Embryonic facial prominence (tissue), 1 donor: ENCODE data around the gene ZNF576.
"Not testable (repeated sequence)": the region's sequence is repeated elsewhere in the genome, so short reads cannot be mapped to it uniquely, and the experiment has no call there.

Source experiments
- DNase-seq: peaks from one replicate; pipeline ENCODE4 v3.0.0-alpha.2; 2016; ENCODE audit errors: extremely low spot score

ZNF576 gene, protein sequence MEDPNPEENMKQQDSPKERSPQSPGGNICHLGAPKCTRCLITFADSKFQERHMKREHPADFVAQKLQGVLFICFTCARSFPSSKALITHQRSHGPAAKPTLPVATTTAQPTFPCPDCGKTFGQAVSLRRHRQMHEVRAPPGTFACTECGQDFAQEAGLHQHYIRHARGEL

DNA sequence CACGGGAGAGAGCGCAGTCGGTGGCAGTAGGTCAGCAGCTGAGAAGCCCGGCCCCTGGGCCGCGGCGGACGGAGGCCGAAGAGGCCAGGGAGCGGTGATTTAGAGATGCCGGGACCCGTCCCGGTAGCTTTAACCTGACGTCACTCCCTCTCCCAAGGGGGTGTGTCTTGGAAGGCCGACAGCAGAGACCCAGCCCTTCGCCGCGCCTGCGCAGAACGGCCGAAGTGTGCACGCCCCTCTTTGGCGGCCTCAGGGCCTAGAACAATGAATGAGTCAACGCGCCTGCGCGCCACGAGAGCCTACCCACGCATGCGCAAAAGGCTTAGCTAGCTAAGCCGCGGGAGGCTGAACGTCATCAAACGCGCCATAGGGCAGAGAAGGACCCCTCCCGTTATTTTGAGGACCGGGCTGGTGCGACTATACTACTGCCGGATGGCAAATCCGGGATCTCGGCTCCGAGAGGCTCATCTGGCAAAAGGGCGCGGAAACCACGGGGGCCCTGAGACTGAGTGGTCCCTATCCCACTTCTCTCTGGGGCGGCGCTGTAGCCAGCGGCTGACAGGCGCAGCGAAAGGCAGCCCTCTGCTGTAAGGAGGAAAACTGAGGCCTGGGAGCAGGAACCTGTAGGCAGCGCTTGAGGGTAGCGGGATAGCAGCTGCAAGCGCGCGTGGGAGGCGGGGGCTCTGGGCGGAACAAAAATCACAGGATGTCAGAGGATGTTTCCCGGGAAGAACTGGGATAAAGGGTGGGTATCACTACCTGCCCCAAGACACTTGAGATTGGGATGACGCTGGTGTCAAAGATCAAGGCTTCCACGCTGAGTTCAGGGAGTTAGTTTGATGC is at the start of gene ZNF576, which contains the start of gene IRGQ:
ZNF576 (plus strand) TSS at position 597 of the 843 bp plus-strand sequence. CDS start 514 bp downstream, outside the sequence.
IRGQ (minus strand) TSS at position 136 of the 843 bp plus-strand sequence. CDS start 796 bp downstream, outside the sequence.
- DNase-seq, result peak; percentile 98

DNA sequence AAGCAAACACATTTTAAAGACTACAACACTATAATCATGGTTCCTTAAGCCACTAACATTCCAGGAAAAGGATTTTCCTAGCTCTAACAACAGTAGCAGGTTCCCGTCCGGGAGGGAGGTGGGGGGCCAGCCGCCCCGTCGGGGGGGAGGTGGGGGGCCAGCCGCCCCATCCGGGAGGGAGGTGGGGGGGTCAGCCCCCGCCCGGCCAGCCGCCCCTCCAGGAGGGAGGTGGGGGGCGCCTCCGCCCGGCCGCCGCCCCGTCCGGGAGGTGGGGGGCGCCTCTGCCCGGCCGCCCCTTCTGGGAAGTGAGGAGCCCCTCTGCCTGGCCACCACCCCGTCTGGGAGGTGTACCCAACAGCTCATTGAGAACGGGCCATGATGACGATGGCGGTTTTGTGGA is 48.5 kb upstream of the ZNF576 start:
- not testable (repeated sequence) for DNase-seq

DNA sequence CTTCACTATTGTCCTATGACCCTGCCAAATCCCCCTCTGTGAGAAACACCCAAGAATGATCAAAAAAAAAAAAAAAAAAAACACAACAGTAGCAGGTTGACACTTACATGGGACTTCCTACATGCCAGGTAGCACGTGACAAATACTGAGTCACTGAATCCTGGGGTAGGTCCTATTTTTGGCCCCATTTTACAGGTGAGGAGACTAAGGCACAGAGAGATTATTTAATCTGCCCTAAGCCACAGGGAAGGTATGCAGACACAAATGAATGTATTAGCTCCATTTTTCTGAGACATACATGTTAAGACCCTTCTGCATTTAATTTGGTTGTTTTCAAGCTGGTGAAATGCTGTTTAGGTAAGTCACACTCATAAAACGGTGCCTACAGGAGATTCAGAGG is 47.7 kb upstream of the ZNF576 start:
- no peak for DNase-seq

DNA sequence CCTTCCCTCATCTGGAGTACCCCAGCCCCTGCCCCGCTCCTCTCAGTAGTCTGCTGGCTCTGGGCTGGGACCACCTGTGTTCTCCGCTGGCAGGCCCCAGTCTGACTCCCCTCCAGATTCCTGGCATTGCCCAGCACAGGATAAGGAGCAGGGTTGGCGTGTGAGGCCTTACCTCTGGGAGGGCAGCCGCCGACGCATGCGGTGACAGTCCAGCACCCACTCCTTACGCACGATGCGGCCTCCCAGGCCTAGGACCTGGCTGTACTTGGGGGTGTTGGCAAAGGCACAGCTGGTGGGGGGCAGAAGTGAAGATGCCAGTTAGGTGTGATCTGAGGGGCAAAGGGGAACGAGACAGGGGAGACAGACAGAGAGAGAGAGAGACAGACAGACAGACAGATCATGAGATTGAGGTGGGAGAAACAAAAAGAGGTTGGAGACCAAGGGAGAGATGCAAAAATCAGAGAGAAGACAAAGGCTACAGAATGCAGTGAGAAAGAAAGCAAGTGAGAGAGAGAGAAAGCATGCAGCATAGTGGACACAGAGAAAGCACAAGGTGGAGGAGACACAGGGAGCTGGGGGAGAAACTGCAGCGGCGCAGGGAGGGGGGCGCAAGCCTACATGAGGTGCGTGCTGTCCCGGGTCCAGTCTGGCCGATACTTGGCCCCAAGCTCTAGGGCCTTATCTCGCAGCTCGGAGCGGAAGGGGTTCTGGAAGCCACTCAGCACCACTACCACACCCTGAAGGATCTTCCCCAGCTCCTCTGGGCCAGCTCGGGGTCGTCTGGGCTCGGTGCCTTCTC is 44.8 kb upstream of the ZNF576 start:
- no peak for DNase-seq

DNA sequence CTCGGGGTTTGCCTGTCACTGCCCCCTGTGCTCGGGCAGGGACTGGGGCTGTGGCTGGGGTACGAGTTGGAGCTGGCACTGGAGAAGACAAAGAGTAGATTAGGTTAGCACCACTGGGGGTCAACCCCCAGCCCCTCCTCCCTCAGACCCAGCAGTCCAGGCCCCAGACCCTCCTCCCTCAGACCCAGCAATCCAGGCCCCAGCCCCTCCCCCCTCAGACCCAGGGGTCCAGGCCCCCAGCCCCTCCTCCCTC is 44.3 kb upstream of the ZNF576 start:
- no peak for DNase-seq

DNA sequence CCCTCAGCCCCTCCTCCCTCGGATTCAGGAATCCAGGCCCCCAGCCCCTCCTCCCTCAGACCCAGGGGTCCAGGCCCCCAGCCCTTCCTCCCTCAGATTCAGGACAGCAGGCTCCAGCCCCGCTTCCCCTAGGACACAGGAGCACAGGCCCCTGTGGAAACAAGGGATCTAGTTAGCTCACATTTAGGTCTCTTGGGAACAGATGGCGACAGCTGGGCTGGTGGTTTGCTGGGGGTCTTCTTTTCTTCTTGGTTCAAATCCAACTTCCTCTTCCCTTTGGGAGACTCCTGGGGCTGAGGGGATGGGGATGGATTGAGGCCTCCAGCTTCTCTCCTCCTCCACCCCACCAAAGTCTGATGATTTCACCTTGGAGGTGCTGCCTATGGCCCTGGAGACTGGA is 43.8 kb upstream of the ZNF576 start:
- DNase-seq, result no peak

DNA sequence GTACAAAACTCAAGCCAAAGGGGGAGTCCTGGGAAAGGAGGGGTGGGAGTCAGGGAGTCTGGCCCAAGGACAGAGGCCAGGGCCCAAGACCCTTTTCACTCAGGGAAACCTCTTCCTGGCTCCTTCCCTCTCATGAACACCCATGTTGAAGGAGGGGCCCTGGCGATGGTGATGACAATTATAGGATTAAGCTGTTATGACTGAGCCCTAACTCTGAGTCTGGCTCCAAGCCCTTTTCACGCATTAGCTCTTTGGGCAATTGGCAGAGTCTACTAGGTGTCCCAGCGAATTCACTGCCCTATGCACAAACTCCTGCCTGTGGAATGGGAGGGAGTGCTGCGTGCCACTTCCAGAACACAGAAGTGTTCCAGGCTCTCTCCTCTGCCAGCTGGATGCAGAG is 42.7 kb upstream of the ZNF576 start:
- no peak for DNase-seq

DNA sequence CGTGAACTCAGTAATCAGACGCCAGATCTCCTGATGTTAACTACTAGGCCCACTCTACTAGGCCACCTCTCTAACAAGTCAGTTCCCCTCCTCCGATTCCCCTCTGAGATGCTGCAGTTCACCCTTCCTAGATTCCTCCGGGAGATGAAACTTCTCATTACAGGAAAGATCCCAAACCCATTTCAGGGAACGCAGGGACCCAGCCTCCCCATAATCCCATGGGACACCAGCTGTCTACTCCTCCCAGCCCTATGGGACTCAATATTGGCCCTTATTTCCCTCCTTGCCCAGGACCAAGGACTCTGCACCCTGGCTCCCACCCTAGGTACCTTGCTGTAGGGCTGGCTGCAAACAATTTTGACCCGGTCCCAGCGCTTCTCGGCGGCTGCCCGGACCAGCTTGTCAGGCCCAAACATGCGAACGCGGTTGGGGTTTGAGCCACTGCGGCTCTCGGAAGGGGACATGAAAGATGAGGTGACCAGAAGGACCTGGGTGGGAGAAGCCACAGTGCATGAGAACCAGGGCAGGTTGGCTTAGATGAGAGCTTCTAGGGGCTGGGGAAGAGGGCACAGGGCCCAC is 42.0 kb upstream of the ZNF576 start:
- DNase-seq, result no peak

DNA sequence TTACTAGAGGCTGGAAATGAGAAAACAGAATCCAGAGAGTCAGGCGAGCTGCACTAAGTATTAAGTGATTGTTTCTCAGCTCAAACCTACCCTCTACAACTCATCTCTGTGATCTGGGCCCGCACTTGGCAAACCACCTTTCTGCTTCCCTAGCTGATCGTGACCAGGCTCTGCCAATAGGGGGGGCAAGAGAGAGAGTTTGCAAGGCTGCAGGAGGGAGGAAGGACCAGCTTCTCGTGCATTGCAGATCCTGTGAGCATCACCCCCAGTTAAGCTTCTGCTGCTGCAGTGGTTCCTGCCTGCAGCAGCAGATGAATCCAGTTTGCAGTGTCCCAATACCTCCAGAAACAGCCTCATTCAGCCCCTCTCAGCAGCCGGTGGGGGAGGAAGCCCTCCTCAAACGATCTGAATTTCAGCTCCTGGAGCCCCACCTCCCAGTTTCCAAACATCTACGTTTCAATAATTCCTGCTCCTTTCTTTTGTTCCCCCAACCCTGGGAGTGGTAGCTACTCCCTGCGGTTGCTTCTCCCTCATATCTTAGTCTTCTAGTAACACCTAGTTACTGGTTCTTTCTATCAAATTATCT is 41.1 kb upstream of the ZNF576 start:
- DNase-seq, result no peak

DNA sequence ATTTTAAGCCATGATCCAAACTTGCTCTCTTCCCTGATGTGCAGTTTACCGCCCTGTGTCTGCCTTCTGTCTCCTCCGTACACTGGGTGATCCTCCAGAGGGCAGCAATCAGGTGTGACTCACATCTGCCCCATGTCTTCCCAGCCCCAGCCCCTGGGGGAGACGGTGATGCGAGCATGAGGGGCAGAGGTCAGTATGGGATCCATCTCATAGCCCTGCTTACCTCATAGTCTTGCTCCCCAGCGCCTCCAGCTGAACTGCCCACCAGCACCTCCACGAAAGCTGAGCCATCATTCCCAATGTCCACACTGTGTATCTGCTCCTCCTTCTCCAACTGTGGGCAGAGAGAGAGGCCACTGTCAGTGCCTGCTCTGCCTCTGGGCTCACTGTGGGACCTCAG is 35.7 kb upstream of the ZNF576 start:
- no peak for DNase-seq

DNA sequence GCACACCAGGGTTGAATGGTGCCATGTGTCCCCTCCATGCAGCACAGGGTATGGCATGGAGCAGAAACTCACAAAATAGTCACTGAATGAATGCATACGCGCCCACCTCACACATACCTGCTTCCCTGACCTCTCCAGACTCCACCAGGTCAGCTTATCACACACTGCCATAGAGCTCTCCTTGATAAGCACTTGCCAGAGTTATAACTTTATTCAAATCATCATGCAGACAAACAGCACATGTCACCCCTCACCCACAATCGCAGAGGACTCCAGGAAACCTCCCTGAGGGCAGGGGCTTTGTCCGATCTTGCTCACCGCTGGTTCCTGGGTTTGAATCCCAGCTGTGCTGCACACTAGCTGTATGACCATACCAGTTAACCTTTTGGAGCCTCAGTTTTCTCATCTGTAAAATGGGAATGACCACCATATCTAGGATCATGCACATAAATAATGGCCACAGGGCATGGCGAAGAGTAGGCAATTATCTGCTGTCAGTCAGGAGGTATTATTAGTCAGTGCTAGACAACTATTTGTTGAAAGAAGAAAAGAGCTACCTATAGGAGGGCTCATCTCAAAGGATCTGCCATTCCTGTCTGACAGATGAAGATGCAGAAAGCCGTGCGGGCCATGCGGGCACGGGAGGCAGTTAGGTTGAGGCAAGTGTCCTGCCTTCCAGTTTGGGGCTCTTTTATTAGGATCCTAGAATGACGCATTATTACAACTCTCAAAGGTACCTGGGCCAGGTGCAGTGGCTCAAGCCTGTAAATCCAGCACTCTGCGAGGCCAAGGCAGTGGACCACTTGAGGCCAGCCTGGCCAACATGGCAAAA is 35.0 kb upstream of the ZNF576 start:
- no peak for DNase-seq

DNA sequence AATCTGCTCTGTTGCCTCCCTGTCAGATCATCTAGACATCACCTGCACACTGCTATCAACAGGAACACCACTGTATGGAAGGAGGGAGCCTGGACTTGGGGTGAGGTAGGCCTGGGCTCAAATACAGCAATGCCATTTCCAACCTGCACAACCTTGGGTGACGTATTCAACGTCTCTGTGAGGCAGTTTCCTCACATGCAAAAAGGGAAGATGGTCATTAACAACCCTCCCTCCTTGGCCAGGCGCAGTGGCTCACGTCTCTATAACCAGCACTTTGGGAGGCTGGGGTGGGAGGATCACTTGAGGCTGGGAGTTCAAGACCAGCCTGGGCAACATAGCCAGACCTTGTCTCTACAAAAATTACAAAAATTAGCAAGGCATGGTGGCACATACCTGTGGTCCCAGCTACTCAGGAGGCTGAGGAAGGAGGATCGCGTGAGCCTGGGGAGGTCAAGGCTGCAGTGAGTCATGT is 34.1 kb upstream of the ZNF576 start:
- DNase-seq, result no peak

DNA sequence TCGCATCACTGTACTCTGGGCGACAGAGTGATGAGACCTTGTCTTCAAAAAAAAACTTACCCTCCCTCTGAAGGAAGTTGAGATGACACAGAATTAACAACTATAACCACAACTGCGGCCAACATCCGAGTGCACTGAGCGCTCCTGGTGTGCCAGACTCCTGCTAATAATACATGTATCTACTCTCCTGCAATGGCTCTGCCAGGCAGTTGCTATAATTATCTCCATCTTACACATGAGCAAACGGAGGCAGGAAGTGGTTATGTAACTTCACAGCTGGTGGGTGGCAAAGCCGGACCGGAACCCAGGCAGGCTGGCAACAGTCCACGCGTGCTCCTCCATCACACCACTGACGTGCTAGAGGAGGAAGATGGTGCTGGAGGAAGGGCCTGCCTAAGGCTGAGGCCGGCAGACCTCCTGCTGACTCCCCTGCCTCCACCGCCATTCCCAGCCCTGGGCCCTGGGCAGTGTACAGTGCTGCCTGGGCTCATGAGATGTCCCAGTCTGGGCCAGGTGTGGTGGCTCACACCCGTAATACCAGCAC is 33.6 kb upstream of the ZNF576 start:
- no peak for DNase-seq

DNA sequence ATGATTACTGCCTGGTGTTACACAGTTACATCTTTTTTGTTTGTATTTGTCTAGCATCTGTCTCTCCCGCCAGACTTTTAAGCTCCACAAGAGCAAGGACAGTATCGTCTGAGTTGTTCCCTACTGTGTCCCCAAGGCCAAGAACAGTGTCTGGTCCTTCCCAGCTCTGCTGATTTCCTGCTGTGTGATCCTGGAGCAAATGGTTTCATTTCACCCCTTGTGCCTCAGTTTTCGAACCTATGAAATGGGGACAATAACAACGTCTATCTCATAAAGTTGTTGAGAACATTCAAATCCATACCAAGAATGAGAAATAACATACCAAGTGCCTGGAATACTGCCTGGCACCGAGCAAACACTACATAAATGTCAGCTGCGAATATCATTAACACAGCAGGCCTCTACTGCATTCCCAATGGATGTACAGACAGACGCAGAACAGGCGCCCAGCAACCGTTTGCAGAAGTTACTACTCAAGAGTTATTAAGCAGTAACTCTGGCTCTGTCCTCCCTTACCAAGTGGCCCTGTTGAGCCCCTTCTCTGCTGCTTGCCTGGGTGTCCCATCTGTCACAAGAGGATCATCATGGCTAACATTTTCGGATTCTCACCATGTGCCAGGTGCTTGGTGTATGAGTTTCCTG is 32.5 kb upstream of the ZNF576 start:
- no peak for DNase-seq

DNA sequence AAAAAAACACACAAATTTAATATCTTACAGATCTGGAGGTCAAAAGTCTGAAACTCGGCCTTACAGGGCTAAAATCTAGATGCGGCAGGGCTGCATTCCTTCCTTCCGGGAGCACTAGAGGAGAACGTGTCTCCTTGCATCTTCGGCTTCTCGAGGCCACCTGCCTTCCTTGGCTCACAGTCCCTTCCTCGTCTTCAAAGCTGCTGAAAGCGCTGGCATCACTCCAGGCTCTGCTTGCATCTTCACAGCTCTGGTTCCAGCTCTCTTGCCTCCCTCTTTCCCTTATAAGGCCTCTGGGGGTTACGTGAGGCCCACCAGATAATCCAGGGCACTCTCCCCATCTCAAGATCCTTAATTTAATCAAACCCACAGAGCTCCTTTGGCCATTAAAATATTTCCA is 31.6 kb upstream of the ZNF576 start:
- no peak for DNase-seq

DNA sequence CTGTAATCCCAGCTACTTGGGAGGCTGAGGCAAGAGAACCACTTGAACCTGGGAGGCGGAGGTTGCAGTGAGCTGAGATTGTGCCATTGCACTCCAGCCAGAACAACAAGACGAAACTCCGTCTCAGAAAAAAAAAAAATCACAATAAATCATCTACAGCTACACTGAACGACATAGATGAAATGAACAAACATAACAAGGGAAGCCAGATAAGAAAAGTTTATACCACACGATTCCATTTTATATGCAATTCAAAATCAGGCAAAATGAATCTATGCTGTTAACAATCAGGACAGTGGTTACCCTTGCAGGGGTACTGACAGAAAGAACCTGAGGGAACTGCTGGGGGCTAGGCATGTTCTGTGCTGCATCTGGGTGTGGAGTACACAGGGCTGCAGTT is 26.7 kb upstream of the ZNF576 start:
- DNase-seq, result no peak

DNA sequence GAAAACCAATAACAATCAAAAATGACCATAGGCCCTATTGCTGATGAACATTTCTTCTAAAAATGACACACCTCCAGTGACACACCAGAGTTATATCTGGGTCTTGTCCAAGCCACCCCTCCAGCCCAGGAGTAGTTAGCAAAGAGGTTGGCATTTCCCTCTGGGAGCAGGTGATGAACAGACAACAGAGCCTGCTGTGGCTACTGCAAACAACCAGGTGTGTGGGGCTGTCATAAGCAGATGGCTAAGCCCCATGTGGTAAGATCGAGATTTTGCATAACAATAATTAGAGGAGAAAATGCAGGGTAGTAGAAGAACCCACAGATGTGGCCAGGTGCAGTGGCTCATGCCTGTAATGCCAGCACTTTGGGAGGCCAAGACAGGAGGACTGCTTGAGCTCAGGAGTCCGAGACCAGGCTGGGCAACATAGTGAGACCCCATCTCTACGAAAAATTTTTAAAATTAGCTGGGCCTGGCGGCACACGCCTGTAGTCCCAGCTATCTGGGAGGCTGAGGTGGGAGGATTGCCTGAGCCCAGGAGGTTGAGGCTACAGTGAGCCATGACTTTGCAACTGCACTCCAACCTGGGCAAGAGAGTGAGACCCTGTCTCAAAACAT is 26.1 kb upstream of the ZNF576 start:
- no peak for DNase-seq

DNA sequence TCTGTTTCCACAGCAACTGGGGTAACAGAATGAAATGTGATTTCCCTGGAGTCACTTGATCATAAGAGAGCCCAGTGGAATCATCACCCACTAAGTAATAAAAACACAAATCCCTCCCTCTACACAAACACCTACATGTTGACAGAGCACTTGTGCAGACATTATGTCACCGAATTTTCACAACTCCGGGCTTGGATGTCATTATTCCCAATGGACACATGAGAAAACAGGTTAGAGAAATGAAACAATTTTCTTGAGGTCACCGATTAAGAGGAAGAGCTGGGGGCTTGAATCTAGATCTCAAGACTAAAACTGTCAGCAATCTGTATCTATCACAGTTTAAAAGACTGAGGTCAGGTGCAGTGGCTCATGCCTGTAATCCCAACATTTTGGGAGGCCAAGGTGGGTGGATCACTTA is 24.2 kb upstream of the ZNF576 start:
- DNase-seq, result no peak

DNA sequence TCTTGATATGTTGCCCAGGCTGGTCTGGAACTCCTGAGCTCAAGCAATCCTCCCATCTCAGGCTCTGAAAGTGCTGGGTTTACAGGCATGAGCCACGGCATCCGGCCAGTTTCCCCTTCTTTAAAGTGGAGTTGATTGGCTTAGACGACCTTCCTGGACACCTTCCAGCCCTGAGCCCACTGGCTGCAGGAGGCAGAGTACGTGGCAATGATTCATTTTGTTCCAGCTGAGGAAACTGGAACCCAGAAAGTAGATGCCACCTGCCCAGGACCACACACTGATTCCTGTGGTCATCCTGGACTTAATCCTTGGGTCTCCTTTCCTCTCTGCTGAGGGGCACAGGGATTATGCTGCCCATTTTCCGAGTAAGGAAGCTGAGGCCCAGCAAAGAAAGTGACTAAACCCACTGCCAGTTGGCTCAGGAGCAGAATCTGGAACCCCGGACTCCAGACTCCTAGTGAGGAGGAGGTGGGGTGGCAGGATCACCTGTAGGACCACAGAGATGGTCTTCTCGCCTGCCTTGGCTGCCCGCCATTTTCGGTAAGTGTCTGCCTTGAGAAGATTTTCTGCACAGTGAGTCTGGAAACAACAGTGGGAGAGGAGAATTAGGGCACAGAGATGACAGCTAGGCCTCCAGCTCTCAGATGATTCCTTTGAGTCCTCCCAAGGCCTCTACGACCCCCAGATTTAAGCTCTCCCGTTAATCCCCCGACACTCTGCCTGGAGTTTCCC is 21.8 kb upstream of the ZNF576 start:
- no peak for DNase-seq
